ENCODE data around the gene CHMP2A.

Gene CHMP2A

DNA sequence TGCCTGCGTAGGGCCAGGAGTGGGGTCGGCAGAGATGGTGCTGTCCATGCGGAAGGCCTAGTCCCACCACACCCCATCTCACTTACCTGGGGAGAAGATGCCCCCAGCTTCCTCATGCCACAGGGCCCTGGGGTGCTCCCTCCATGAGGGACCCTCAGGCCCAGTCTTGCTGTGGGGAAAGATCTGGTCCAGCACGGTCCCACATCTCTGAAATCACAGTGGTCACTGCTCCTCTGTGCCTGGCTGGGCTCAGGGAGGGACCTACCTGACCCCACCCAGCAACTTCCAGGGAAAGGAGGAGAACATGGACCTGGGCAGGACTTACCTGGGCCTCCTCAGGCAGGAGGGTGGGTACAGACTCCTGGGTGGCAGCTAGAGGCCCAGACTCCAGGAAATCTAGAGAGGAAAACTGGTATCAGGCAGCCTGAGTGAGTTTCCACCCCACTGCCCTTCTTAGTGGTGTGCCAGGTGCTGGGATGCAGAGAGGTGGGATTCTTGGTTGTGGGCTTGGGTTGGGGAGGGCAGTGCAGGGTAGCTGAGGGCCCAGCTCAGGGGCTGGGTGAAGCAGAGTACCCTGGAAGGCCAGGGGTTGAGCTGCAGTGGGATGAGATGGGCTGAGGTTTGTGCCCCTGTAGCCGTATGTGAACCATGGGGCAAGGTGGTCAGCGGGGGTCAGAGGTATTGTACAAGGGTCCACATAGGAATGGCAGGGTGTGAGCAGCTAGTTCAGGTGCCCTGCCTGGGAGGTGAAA, 14.5 kb upstream of the CHMP2A start:
- Histone ChIP-seq H3K27ac (ENCODE audit: insufficient read depth, low read depth, low read length, poor library complexity, severe bottlenecking) (no peak overlapping the region), H3K9me3 (ENCODE audit: control insufficient read depth, low read length) (no peaks in the 10 kb centered on the region), H3K36me3 (ENCODE audit: control insufficient read depth, insufficient read depth, low read length) (peaks cover 8% of the 10 kb centered on the region), H3K4me1 (ENCODE audit: control insufficient read depth, insufficient read depth, low read length) (peaks cover 12% of the 10 kb centered on the region), H3K4me3 (ENCODE audit: insufficient read depth, low read depth, low read length) (no peak overlapping the region), H3K27me3 (ENCODE audit: control insufficient read depth, insufficient read depth, low read length, poor library complexity, severe bottlenecking) (no peaks in the 10 kb centered on the region)
- 94% methylated on average over 6 of the region's 6 CpGs for WGBS, 2 experiments

GRCh38 chr19:58568453-58569130, 13.7 kb upstream of the CHMP2A start:
- no peaks in the 10 kb centered on the region for H3K9me3 ChIP-seq (ENCODE audit: control insufficient read depth, low read length)
- H3K27ac ChIP-seq (ENCODE audit: insufficient read depth, low read depth, low read length, poor library complexity, severe bottlenecking), result no peak overlapping the region
- peaks cover 8% of the 10 kb centered on the region for H3K36me3 ChIP-seq (ENCODE audit: control insufficient read depth, insufficient read depth, low read length)
- WGBS, 2 experiments, result 93% methylated on average over 4 of the region's 4 CpGs
- H3K4me1 ChIP-seq (ENCODE audit: control insufficient read depth, insufficient read depth, low read length), result peaks cover 6% of the 10 kb centered on the region
- H3K27me3 ChIP-seq (ENCODE audit: control insufficient read depth, insufficient read depth, low read length, poor library complexity, severe bottlenecking), result peaks cover 5% of the 10 kb centered on the region
- no peak overlapping the region for H3K4me3 ChIP-seq (ENCODE audit: insufficient read depth, low read depth, low read length)

DNA sequence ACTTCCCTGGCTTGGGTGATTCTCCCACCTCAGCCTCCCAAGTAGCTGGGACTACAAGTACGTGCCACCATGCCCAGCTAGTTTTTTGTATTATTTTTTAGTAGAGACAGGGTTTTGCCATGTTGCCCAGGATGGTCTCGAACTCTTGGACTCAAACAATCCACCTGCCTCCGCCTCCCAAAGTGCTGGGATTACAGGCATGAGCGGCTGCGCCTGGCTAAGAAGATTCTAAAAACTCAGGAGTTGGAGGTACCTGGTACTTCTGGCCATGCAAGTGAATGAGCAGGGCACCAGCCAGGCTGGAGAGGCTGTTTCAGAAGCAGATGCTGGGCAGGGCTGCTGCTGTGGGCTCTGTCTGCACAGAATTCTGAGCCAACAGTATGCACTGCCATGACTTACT, 12.1 kb upstream of the CHMP2A start:
- Histone ChIP-seq H3K27ac (ENCODE audit: insufficient read depth, low read depth, low read length, poor library complexity, severe bottlenecking) (no peak overlapping the region), H3K36me3 (ENCODE audit: control insufficient read depth, insufficient read depth, low read length) (peaks cover 8% of the 10 kb centered on the region), H3K27me3 (ENCODE audit: control insufficient read depth, insufficient read depth, low read length, poor library complexity, severe bottlenecking) (peaks cover 21% of the 10 kb centered on the region), H3K4me1 (ENCODE audit: control insufficient read depth, insufficient read depth, low read length) (peaks cover 6% of the 10 kb centered on the region), H3K4me3 (ENCODE audit: insufficient read depth, low read depth, low read length) (no peak overlapping the region), H3K9me3 (ENCODE audit: control insufficient read depth, low read length) (no peaks in the 10 kb centered on the region)
- WGBS, 2 experiments, result 96% methylated on average over 5 of the region's 5 CpGs

DNA sequence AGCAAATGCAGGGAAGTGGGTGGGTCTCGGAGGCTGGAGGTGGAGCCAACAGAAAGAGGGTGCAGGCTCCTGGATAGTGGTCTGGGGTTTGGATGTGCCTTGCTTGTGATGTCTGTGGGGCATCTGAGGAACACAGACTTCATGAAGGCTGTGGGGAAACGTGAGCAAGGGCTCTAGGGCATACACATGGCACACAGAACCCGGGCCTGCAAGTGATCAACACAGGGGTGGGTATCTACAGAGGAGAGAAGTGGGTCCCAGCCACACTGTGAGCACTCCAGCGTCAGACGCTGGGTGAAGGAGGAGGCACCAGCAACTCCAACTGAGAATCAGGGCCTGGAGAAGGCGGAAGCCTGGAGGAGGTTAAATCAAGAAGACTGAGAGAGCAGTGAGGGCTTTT, 8.9 kb upstream of the CHMP2A start:
- 87 to 90% methylated on average over 6 of the region's 6 CpGs for WGBS, 2 experiments
- Histone ChIP-seq H3K36me3 (ENCODE audit: control insufficient read depth, insufficient read depth, low read length) (no peaks in the 10 kb centered on the region), H3K4me3 (ENCODE audit: insufficient read depth, low read depth, low read length) (no peak overlapping the region), H3K27me3 (ENCODE audit: control insufficient read depth, insufficient read depth, low read length, poor library complexity, severe bottlenecking) (peaks cover 28% of the 10 kb centered on the region), H3K9me3 (ENCODE audit: control insufficient read depth, low read length) (no peaks in the 10 kb centered on the region), H3K27ac (ENCODE audit: insufficient read depth, low read depth, low read length, poor library complexity, severe bottlenecking) (no peak overlapping the region), H3K4me1 (ENCODE audit: control insufficient read depth, insufficient read depth, low read length) (peaks cover 13% of the 10 kb centered on the region)

- 46 to 47% methylated on average over 40 of the region's 40 CpGs for WGBS, 2 experiments
- H3K36me3 ChIP-seq (ENCODE audit: control insufficient read depth, insufficient read depth, low read length), result no peaks in the 10 kb centered on the region
- H3K4me3 ChIP-seq (ENCODE audit: insufficient read depth, low read depth, low read length), result peak overlapping the region; percentile 24
- H3K27me3 ChIP-seq (ENCODE audit: control insufficient read depth, insufficient read depth, low read length, poor library complexity, severe bottlenecking), result peaks cover 28% of the 10 kb centered on the region
- H3K4me1 ChIP-seq (ENCODE audit: control insufficient read depth, insufficient read depth, low read length), result peaks cover 13% of the 10 kb centered on the region
- H3K9me3 ChIP-seq (ENCODE audit: control insufficient read depth, low read length), result no peaks in the 10 kb centered on the region
- H3K27ac ChIP-seq (ENCODE audit: insufficient read depth, low read depth, low read length, poor library complexity, severe bottlenecking), result no peak overlapping the region
Observed at GRCh38 chr19:58563034-58563573, 8.2 kb upstream of the CHMP2A start.

DNA sequence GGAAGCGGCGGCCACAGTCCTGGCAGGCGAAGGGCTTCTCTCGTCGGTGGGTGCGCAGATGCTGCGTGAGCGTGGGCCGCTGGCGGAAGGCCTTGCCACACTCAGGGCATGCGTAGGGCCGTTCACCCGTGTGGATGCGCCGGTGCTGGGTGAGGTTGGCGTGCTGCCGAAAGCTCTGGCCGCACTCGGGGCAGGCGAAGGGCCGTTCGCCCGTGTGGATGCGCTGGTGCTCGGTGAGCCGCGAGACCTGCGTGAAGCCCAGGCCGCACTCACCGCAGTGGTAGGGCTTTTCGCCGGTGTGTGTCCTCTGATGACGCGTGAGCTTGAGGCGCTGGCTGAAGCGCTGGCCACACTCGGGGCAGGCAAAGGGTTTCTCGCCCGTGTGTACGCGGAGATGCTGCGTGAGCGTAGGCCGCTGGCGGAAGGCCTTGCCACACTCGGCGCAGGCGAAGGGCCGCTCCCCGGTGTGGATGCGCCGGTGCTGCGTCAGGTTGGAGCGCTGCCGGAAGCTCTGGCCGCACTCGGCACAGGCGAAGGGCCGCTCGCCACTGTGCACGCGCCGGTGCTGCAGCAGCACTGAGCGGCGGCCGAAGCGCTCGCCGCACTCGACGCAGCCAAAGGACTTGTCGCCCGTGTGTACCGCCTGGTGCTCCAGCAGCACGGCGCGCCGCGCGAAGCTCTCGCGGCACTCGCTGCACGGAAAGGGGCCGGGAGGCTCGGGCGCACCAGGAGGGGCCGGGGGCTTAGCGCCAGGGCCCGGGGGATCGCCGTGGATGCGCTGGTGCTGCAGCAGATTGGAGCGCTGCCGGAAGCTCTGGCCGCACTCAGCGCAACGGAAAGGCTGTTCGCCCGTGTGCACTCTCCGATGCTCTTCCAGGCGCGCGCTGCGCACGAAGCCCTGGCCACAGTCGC, 7.5 kb upstream of the CHMP2A start:
- no peak overlapping the region for H3K27ac ChIP-seq (ENCODE audit: insufficient read depth, low read depth, low read length, poor library complexity, severe bottlenecking)
- H3K9me3 ChIP-seq (ENCODE audit: control insufficient read depth, low read length), result no peaks in the 10 kb centered on the region
- H3K36me3 ChIP-seq (ENCODE audit: control insufficient read depth, insufficient read depth, low read length), result no peaks in the 10 kb centered on the region
- H3K27me3 ChIP-seq (ENCODE audit: control insufficient read depth, insufficient read depth, low read length, poor library complexity, severe bottlenecking), result peaks cover 28% of the 10 kb centered on the region
- peak overlapping the region; percentile 24 for H3K4me3 ChIP-seq (ENCODE audit: insufficient read depth, low read depth, low read length)
- peaks cover 16% of the 10 kb centered on the region for H3K4me1 ChIP-seq (ENCODE audit: control insufficient read depth, insufficient read depth, low read length)
- 48 to 51% methylated on average over 107 of the region's 107 CpGs for WGBS, 2 experiments

DNA sequence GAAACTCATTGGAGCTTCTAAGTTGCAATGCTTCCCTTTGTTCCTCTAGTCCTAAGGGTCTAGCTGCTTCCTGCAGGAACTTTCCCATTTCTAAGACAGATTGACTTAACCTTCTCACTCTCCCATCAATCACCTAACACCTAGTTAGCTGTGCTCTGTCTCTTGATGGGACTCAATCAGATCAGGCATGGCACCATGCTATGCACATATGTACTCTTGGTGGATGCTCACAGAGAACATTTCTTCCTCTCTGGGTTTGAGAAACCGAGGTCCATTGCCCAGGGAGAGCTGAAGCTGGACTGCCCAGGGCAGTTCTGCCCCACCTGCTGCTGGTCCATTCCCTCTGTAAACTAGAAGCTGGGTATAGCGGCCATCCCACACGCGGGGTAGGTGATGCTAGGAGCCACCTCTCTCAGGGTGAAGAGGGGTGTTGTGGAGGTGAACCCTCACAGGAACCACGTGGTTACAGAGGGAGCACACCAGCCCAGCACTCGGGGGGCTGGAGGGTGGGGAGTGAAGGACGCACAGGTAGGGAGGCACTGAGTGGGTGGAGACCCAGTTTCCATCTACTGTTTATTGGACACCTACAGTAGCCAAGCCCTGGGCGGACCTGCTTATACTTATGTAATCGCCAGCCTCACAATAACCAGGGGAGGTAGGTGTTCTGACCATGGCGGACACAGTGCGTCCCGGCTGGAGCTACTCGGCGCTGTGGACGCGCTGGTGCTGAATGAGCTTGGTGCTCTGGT, 6.6 kb upstream of the CHMP2A start:
- Histone ChIP-seq H3K27me3 (ENCODE audit: control insufficient read depth, insufficient read depth, low read length, poor library complexity, severe bottlenecking) (peaks cover 28% of the 10 kb centered on the region), H3K27ac (ENCODE audit: insufficient read depth, low read depth, low read length, poor library complexity, severe bottlenecking) (no peak overlapping the region), H3K4me3 (ENCODE audit: insufficient read depth, low read depth, low read length) (no peak overlapping the region), H3K9me3 (ENCODE audit: control insufficient read depth, low read length) (no peaks in the 10 kb centered on the region), H3K4me1 (ENCODE audit: control insufficient read depth, insufficient read depth, low read length) (peaks cover 24% of the 10 kb centered on the region), H3K36me3 (ENCODE audit: control insufficient read depth, insufficient read depth, low read length) (peaks cover 6% of the 10 kb centered on the region)
- WGBS, 2 experiments, result 94 to 95% methylated on average over 16 of the region's 16 CpGs

GRCh38 chr19:58560921-58561320, 6.0 kb upstream of the CHMP2A start:
- Histone ChIP-seq H3K9me3 (ENCODE audit: control insufficient read depth, low read length) (no peaks in the 10 kb centered on the region), H3K4me3 (ENCODE audit: insufficient read depth, low read depth, low read length) (no peak overlapping the region), H3K27ac (ENCODE audit: insufficient read depth, low read depth, low read length, poor library complexity, severe bottlenecking) (no peak overlapping the region), H3K36me3 (ENCODE audit: control insufficient read depth, insufficient read depth, low read length) (peaks cover 12% of the 10 kb centered on the region), H3K27me3 (ENCODE audit: control insufficient read depth, insufficient read depth, low read length, poor library complexity, severe bottlenecking) (peaks cover 28% of the 10 kb centered on the region), H3K4me1 (ENCODE audit: control insufficient read depth, insufficient read depth, low read length) (peaks cover 30% of the 10 kb centered on the region)

GRCh38 chr19:58560007-58560887, 5.3 kb upstream of the CHMP2A start:
- Histone ChIP-seq H3K4me1 (ENCODE audit: control insufficient read depth, insufficient read depth, low read length) (peaks cover 36% of the 10 kb centered on the region), H3K27ac (ENCODE audit: insufficient read depth, low read depth, low read length, poor library complexity, severe bottlenecking) (peak overlapping the region; percentile 86), H3K36me3 (ENCODE audit: control insufficient read depth, insufficient read depth, low read length) (peaks cover 17% of the 10 kb centered on the region), H3K4me3 (ENCODE audit: insufficient read depth, low read depth, low read length) (peak overlapping the region; percentile 64), H3K9me3 (ENCODE audit: control insufficient read depth, low read length) (no peaks in the 10 kb centered on the region), H3K27me3 (ENCODE audit: control insufficient read depth, insufficient read depth, low read length, poor library complexity, severe bottlenecking) (peaks cover 28% of the 10 kb centered on the region)
- 92 to 93% methylated on average over 8 of the region's 8 CpGs for WGBS, 2 experiments

Data from ectodermal cell (in vitro differentiated cells).